GM21528 (cell line): ENCODE results near the gene PDE6H.

Experiments
- ATAC-seq: cut with Tn5 transposase; IDR thresholded peaks from one replicate; pipeline ENCODE4 v1.9.1; 2021; ENCODE audit warnings: mild to moderate bottlenecking, moderate library complexity; ENCODE audit not compliant: unreplicated experiment, low FRiP score

Gene PDE6H

DNA sequence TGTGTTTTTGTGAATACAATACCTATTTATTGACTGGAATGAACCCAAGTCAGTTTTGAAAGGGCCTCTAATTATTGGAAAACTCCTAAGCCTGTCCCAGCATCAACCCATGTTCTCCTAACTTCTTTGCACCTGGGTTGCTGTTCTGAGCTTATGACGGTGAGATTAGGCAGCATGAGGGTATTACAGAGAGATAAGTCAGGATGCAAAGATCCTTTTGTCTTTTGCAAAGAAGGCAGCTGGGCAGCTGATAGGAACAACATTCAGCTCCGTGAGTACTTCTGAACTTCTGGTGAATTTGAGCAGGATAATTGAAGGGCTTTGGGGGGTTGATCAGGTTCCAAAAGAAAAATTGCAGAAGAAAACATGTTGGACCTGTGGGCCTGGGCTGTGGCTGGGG, at the start of gene PDE6H:
Gene PDE6H, plus strand, starts transcription at position 227 of the 400 bp plus-strand sequence. CDS start 4,971 bp downstream, outside the sequence.
- no peak for ATAC-seq

DNA sequence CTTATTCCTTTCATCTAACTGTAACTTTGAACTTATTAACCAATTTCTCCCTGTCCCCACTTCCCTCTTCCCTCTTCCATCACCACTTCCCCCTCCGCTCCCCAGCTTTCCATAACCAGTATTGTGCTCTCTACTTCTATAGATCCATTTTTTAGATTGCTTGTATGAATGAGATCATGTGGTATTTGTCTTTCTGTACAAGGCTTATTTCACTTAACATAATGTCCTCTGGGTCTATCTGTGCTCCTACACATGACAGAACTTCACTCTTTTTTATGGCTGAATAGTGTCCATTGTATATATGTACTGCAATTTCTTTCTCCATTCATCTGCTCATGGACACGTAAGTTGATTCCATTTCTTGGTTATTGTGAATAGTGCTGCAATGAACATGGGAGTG, 48.9 kb upstream of the PDE6H start:
- ATAC-seq: no peak

DNA sequence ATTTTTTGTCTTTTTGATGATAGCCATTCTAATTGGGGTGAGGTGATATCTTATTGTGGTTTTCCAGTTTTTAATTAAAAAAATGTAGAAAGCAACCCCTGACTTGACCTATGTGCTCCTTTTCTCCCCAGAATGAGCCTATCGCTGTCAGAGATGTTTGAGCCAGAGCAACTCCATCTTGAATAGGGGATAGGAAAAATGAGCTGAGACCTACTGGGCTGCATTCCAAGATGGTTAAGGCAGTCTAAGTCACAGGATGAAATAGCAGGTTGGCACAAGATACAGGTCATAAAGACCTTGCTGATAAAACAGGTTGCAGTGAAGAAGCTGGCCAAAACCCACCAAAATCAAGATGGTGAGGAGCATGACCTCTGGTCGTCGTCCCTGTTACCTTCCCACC, 48.3 kb upstream of the PDE6H start:
- ATAC-seq: no peak

DNA sequence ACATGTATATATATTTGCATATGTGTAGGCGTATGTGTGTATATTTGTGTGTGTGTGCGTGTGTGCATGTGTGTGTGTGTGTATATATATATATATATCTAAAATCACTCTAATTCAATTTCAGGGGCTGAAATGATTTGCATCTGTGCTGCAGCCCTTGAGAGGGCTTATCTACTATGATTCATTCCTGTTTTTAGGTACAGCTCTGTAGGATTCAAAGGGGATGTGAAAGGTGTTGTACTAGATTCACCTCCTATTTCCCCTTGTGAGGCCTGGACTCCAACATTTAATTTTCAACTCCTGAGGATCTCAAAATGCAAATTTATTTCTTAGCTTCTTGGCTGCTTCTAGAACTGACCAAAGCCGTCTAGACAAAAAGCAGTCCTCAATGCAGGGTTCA, 45.6 kb upstream of the PDE6H start:
- ATAC-seq: no peak

DNA sequence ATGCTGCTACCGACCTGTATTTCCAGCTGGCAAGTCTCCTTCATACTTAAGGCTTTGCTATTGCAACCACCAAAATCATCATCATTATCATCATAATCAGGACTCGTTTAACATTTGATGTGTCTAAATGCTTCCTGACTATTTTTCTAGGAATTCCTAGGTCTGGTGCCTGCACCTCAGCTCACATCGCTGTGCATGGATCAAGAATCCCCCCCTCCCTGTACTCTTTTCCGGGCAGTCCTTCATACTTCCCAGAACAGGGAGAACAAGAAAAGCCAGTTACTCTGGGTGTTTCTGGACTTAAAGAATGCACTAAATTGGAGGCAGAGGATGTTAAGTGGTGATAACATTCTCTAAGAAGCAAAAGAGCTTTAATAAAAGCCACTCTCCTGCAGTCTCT, 43.9 kb upstream of the PDE6H start:
- ATAC-seq: no peak

DNA sequence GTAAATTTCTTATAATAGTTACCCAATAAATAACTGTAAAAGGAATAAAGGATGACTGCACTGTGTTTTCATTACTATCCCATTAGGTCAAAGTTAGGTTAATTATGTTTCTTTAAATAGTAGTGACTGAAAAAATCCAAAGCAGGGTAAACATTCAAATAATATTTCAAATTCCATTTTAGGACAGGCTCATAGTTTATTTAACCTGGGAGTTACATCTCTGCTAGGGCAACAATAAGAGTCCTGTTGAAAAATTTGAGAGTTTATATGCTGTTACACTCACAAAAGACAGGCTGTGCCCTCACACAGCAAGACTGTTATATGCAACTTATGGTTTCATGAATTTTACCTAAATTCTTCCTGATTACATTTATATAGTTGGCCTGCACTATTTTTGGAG, 42.5 kb upstream of the PDE6H start:
- ATAC-seq: no peak

DNA sequence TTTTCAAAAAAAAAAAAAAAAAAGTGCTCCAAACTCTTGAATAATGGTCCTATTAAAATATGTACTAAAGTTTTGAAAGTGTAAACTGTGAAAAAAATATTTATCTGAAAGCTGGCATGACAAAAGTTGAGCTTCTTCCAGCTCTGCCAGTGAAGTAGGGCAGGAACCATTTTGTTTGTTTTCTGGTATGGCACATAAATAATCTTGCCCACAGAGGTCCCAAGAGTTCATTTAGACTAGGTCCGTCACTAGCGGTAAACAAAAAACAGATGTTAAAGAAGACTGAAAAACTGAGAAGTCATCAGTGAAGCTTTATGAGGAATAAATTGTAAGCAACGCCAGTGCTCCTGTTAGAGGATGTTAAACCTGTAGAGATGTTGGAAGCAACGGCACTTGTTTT, 41.5 kb upstream of the PDE6H start:
- ATAC-seq: no peak

DNA sequence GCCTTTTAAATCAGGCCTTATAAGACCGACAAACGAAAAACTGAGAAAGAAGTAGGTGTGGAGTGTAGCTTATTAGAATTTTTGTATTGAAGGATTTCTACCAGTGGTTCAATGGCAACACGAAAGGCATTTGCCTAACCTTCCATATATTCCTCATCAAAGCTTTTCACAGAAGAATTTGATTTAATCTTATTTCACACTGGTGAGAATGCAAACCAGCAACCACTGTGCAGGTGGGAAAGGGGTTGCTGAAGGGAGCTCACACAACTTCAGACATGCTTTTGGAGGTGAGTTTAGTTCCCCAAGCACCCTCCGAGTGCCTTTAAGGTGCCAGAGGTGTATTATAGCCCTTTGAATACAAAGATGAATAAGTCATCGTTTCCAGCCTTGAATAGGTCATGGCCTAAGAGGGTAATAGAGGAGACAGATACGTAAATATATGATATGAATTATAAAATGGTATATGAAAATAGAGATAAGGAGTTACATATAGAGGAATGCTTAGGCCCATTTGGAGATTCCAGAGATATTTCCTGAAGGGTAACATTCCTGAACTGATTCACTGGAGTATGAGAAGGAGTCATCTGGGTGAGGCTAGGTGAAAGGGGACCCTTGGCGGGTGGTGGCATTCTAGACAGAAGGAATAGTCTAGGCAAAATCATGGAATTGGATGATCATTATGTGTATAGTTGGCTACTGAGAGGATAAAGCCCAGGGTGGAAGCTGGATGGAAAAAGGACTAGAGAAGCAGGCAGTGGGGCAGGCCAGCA, 40.9 kb upstream of the PDE6H start:
- ATAC-seq: no peak

DNA sequence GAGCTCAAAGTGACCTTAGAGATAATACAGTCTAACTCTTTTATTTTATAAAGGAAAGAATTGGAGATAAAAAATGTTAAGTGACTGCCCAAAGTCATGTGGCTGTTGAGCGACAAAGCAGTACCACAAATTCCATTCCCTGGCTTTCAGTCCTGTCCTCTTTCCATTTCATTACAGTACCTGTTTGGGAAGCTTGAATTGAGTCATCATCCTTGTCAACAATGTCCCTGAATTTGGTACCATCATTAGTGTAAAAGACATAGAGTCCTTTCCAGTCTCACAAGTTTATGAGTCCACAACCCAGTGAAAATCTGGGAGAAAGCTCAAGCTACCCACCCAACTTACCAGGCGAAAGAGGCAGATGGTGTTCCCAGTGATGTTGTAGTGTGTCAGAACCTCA, 38.3 kb upstream of the PDE6H start:
- no peak for ATAC-seq

DNA sequence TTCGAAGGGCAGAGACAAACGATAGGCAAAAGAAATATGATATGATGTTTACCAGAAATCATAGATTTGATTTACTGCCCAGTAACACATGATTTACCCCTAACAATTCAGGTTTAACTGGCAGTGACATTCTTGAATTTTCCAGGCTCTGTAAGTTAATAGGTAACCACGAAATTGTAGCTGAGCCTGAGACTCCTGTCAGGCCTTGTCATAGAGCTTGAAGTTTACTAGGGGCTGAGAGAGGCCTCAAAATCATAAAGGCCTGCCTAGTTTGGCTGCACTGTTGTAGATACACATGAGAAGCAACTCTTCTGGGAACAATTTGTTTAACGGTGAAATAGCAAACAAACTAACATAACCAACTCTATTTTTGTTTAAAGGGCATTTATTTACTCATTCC, 37.8 kb upstream of the PDE6H start:
- no peak for ATAC-seq

DNA sequence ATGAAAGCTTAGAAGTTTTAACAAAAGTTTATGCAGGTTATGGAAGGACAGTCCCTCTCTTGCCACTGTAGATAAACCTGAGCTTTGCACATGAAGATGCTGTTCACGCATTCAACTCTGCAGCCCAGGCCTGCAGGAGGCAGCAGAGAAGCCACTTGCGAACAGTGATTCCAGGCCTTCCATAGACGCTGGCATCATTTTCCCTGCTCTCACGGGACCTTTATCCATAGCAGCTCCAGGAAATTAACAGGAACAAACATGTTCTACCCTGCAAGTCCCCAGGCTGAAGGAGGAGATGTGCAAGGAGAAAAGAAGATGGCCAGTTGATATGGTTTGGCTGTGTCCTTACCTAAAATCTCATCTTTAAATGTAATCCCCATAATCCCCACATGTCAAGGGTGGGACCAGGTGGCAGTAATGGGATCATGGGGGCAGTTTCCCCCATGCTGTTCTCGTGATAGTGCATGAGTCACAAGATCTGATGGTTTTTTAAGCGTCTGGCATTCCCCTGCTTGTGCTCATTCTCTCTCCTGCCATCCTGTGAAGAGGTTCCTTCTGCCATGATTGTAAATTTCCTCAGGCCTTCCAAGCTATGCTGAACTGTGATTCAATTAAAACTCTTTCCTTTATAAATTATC, 36.5 kb upstream of the PDE6H start:
- no peak for ATAC-seq

DNA sequence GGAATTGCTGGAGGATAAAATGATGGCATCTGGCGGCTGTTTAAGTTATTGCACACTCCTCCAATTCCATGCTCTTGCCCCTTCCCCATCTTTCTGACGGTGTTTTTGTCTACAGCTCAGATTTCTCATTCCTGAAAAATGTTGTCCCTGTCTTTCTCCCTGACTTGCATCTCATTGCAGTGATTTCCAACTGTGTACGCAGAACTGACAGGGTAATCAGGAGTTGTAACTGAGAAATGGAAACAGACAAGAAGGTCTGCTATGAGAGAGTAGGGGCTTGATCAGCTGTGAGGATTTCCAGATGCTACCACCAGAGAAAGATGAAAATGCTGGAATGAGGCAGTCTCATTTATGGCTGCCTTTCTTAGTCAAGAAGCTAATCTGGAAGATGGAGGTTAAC, 35.8 kb upstream of the PDE6H start:
- no peak for ATAC-seq

DNA sequence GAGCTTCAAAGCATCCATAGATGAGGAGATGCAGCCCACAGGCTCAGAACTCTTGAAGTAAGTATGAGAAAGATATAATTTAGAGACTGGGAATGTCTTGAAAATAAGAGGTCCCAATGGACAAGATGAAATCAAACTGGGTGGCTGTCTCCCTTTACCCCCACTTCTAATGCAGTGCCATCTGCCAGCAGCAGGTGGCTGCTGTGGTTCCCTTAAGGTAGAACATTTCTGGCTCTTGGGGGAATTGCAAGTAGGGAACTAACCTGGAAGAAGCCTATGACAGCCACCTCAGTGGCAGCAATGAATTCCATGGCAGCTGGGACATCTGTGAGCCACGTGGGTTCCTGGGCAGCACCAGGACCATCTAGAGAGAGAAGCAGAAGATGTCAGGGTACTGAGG, 35.2 kb upstream of the PDE6H start:
- no peak for ATAC-seq

DNA sequence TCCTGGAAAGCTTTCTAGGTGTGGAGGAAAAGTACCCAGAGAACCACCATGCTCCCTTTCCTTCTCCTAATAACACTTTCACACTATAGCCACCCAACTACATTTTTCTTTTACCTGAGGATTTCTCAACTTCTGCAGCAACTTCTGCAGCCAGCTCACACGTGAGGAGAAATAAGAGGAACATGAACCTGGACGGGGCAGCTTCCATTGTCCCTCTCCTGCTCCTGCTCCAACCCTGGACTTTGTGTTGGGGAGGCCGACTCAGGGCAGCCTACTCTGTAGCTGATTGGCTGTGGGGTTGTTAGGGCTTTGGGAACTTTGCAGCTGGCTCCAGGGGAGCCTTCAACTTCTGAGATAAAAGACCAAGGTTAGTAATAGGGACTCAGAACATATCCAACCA, 34.5 kb upstream of the PDE6H start, which contains the start of gene ERP27:
Gene ERP27, minus strand, starts transcription at position 237 of the 400 bp plus-strand sequence. Its CDS starts 29 bp downstream, at position 208.
- ATAC-seq: no peak

DNA sequence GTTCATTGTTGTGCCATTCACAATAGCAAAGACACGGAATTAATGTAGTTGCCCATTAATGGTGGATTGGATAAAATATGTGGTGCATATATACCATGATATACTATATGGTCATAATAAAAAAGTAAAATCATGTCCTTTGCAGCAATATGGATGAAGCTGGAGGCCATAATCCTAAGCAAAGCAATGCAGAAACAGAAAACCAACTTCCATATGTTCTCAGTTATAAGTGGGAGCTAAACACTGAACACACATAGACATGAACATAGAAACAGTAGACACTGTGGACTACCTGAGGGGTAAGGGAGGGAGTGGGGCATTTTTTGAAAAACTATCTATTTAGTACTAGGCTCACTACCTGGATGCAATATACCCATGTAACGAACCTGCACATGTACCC, 31.5 kb upstream of the PDE6H start:
- ATAC-seq: no peak

DNA sequence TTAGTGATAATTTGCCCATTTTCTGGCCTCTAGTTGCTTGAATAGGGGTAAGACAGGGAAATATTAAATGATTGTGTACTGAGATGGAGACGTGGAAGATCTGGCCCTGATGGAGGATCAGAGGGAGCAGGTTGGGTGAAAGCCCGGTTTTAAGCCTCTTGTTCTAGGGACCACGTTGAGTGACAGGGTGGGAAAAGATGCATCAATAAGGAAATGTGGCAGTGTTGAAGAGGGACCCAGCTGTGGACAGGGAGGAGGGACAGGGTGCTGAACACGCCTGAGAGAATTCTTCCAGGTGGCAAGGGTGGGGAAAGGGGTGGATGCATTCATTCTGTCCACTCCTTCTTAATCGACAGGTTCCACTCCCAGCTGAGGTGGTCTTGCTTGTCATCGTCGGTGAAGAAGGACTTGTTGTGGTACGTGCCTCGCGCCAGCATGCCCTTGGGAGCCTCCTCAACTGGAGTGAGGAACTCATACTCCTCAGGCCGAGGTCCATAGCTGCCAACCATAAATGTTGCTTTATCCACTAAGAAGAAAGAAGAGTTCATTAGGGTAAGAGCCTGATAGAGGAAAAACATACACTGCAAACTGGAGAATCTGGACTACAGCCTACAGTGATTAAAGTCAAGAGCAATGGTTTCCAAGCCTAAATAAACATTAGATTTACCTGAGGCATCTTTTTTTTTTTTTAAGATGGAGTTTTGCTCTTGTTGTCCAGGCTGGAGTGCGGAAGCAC, 30.5 kb upstream of the PDE6H start:
- no peak for ATAC-seq

DNA sequence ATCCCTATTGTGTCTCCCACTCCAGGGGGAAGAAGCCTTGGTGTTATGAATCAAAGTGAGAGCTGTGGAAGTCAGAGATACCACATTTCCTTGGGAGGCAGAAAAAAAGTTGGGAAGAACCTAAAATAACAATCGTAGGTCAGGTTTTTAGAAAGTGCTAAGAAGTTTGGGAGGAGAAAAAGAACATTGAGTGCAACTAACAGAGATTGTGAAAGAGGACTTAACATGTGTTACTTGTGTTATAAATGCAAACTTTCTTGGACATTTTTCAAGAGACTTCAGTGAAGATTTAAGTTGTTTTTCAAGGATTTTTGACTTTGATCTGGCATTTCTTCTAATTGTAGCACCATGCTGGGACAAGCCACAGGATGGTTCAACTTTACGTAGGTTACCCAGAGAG, 26.7 kb upstream of the PDE6H start:
- no peak for ATAC-seq

DNA sequence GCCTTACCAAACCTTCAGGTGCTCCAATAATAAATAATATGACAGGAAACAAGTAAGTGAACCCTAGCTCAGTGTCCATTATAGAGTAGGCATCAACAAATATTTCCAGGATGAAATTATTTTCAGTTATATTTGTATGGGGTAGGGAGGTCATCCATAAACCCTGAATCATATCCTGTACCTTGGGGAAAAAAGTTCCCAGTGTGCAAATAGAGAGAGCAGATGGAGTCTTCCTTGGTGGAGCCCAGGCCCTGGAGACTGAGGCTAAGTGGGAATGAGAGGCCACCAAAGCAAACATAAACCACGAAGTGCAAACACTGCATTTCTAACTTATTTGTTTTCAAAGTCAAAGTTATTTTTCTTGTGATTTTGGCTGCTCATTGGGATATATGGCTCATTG, 26.0 kb upstream of the PDE6H start:
- no peak for ATAC-seq

DNA sequence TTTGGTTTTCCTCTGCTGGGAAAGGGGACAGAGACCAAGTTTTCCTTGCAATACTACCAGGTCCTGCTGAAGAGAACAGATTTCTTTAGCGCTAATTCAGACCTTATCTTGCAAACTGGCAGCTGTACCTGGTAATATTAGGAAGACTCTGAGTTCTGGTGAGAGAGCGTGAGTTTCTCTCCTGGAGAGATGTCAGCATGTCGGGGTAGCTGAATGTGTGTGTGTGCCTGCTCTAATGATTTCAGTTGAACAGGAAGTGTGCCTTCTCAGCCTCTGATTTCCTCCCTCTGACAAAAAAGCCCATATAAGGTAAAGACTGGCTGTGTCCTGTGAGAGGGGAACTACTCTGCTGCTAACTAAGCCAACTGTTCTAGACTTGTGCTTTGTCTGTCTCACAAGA, 24.2 kb upstream of the PDE6H start:
- peak; percentile 94 for ATAC-seq

DNA sequence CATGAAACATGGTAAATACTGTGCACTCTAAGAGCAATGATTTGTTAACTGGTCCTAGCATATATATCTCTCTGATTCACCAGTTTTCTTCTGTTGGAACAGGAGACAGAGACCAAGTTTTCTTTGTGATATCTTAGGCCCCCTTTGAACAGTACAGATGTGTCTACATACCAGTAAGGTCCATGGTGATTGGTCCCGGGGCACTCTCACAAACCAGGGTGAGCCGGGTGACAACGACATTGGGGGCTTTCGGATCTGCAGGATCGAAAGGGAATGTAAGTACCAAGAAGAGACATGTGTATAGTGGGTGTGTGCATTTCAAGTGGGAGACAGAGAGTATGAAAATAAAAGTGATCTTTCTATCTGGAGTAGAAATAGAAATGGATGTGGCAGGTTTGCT, 23.2 kb upstream of the PDE6H start:
- ATAC-seq: no peak

DNA sequence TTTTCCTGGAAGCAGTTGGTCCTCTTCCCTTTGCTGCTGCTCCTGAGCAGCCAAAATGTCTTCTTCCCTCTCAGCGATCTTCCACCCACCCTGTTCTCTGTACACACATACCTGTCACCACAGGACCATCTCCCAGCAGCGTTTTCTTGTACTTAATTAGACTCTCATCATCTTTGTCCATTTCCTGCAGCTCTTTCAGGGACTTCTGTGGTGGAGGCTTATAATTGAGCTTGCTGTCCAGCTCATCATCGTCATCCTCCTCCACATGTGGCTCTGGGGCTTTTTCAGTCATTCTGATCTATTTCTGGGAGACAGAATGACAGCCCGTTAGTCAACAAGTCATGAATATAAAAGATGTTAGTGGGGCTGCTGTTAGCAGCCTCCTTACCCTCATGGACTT, 22.4 kb upstream of the PDE6H start:
- no peak for ATAC-seq
